HG03060 (cell line): Measurements from ENCODE around the gene GALNT10.
A peak's percentile ranks its signal among the peaks of the same experiment; 100 is the strongest.

ENCODE experiments used
- ATAC-seq: cut with Tn5 transposase; IDR thresholded peaks from one replicate; pipeline ENCODE4 v1.9.1; 2021; ENCODE audit warnings: low read depth, moderate number of reproducible peaks; ENCODE audit not compliant: unreplicated experiment

Gene GALNT10

GRCh38 chr5:154419236-154419635 lies 228.7 kb downstream of the GALNT10 start:
- no peak for ATAC-seq

GRCh38 chr5:154421868-154422267 lies 231.3 kb downstream of the GALNT10 start:
- ATAC-seq: no peak

GRCh38 chr5:154422298-154422697 lies 231.8 kb downstream of the GALNT10 start:
- no peak for ATAC-seq

GRCh38 chr5:154428208-154428607 lies 237.7 kb downstream of the GALNT10 start:
- no peak for ATAC-seq

GRCh38 chr5:154429341-154429740 lies 238.8 kb downstream of the GALNT10 start:
- ATAC-seq: no peak

GRCh38 chr5:154430466-154430865 lies 239.9 kb downstream of the GALNT10 start:
- ATAC-seq: no peak

GRCh38 chr5:154430961-154431630 lies 240.6 kb downstream of the GALNT10 start:
- no peak for ATAC-seq

GRCh38 chr5:154435226-154435625 lies 244.7 kb downstream of the GALNT10 start:
- ATAC-seq: no peak

- ATAC-seq: no peak
Observed at GRCh38 chr5:154437281-154437965, 246.9 kb downstream of the GALNT10 start.

GRCh38 chr5:154440540-154440939 lies 250.0 kb downstream of the GALNT10 start:
- no peak for ATAC-seq

- ATAC-seq: no peak
Observed at GRCh38 chr5:154442801-154443200, 252.3 kb downstream of the GALNT10 start.

GRCh38 chr5:154444556-154445421 lies 254.3 kb downstream of the GALNT10 start:
- ATAC-seq: no peak

- peak; percentile 87 for ATAC-seq
Observed at GRCh38 chr5:154445422-154446194, 255.1 kb downstream of the GALNT10 start, which contains the start of gene SAP30L. SAP30L (plus strand) TSS chr5:154445997; CDS start chr5:154446605, 608 bp downstream.

GRCh38 chr5:154446195-154447088 lies 255.9 kb downstream of the GALNT10 start:
- ATAC-seq: no peak

GRCh38 chr5:154447089-154447725 lies 256.7 kb downstream of the GALNT10 start:
- no peak for ATAC-seq

GRCh38 chr5:154449786-154450185 lies 259.3 kb downstream of the GALNT10 start:
- ATAC-seq: no peak

- ATAC-seq: no peak
Observed at GRCh38 chr5:154451957-154452356, 261.4 kb downstream of the GALNT10 start.

GRCh38 chr5:154455585-154455984 lies 265.1 kb downstream of the GALNT10 start:
- no peak for ATAC-seq

- ATAC-seq: no peak
Observed at GRCh38 chr5:154456540-154456939, 266.0 kb downstream of the GALNT10 start.
